Measurements from ENCODE around the gene DLGAP1. TPM values are rescaled to one million over a fixed set of nuclear protein-coding genes. Genes with fewer than 3 reads are reported as not detected.

The DLGAP1 gene
- total and polyA plus RNA-seq, 2 of the 4 experiments (the other 2 are of a cell fraction): under 0.01 to 0.09 TPM

GRCh38 chr18:3468066-3468705 lies 986.9 kb downstream of the DLGAP1 start:
- no peak overlapping the region for H3K4me3 ChIP-seq (ENCODE audit: insufficient read depth, low read depth, low read length)
- no peaks in the 10 kb centered on the region for H3K9me3 ChIP-seq (ENCODE audit: control insufficient read depth, insufficient read depth, low read length)
- no peak overlapping the region for H4K5ac ChIP-seq (ENCODE audit: low read depth, low read length)
- H3K36me3 ChIP-seq (ENCODE audit: control insufficient read depth, insufficient read depth, low read length): no peaks in the 10 kb centered on the region
- TF ChIP-seq RAD21 (IDR thresholded peaks at IDR 0.05; ENCODE audit: low read length) (no peak), RFX5 (IDR thresholded peaks at IDR 0.05; ENCODE audit: low read depth, low read length) (no peak), USF2 (IDR thresholded peaks at IDR 0.05; ENCODE audit: low read depth, low read length) (no peak), FOS (IDR thresholded peaks at IDR 0.05; ENCODE audit: low read depth, low read length) (no peak), CTCF (conservative IDR thresholded peaks at IDR 0.05; ENCODE audit: low read depth, low read length) (no peak), CHD1 (IDR thresholded peaks at IDR 0.05; ENCODE audit: low read depth, low read length) (no peak), POLR2A (IDR thresholded peaks at IDR 0.05; ENCODE audit: low read depth, low read length) (no peak), MAZ (IDR thresholded peaks at IDR 0.05; ENCODE audit: borderline replicate concordance, low read depth, low read length) (no peak), CEBPB (IDR thresholded peaks at IDR 0.05; ENCODE audit: low read depth, low read length) (no peak), SMC3 (IDR thresholded peaks at IDR 0.05; ENCODE audit: low read depth, low read length) (no peak), MXI1 (IDR thresholded peaks at IDR 0.05; ENCODE audit: borderline replicate concordance, low read depth, low read length) (no peak)
- H2BK20ac ChIP-seq (ENCODE audit: low read depth, low read length): no peak overlapping the region
- no peaks in the 10 kb centered on the region; a peak in 1 of 4 replicates for H3K79me1 ChIP-seq (ENCODE audit: low read depth in 1 of 2, low read length in 2 of 2)
- POLR2A ChIA-PET (ENCODE audit: unreplicated experiment): no interaction called here
- H2BK120ac ChIP-seq (ENCODE audit: low read depth, low read length): no peak overlapping the region
- CTCF ChIA-PET: no interaction called here
- H3K9me1 ChIP-seq (ENCODE audit: insufficient read depth, low read length): peaks cover 2% of the 10 kb centered on the region; the same call in 1 of the 2 replicates
- in situ Hi-C loops (cut with MboI; ENCODE audit: low sequenced_read_pairs) (no loop called here), dilution Hi-C loops (cut with HindIII; ENCODE audit: low sequenced_read_pairs, unreplicated experiment) (no loop called here), intact Hi-C loops (cut with micrococcal nuclease) (no loop called here)
- H3K56ac ChIP-seq (ENCODE audit: extremely low read depth, insufficient read depth, low read length): no peak overlapping the region
- no peak overlapping the region for H3K27ac ChIP-seq (ENCODE audit: insufficient read depth, low read length)
- no peak overlapping the region for H3K14ac ChIP-seq (replicated peaks; ENCODE audit: low read depth, low read length)
- no peak overlapping the region for H3K18ac ChIP-seq (ENCODE audit: low read depth, low read length)
- H2AFZ ChIP-seq (replicated peaks; ENCODE audit: low read length, poor library complexity): no peak overlapping the region
- H3K23ac ChIP-seq (ENCODE audit: low read depth, low read length): no peak overlapping the region
- no peaks in the 10 kb centered on the region for H4K20me1 ChIP-seq (ENCODE audit: insufficient read depth, low read length)
- 0 out of 2 replicates have a peak overlapping the region, but pooled peaks have one; percentile 15 for H2AK5ac ChIP-seq (ENCODE audit: low read depth, low read length)
- no peak for DNase-seq
- no peak overlapping the region for H4K8ac ChIP-seq (ENCODE audit: low read depth in 2 of 2, low read length in 2 of 2)
- no TSS peak for BruUV-seq (replicated peaks)
- H3K4me1 ChIP-seq (ENCODE audit: control insufficient read depth, insufficient read depth, low read length): peaks cover 2% of the 10 kb centered on the region
- H2BK5ac ChIP-seq (ENCODE audit: low read depth, low read length, poor library complexity, severe bottlenecking): no peak overlapping the region
- no peaks in the 10 kb centered on the region for H3K27me3 ChIP-seq (ENCODE audit: control insufficient read depth, insufficient read depth, low read length)
- H4K91ac ChIP-seq (ENCODE audit: insufficient read depth, low read depth, low read length): no peak overlapping the region
- H3K9ac ChIP-seq (ENCODE audit: low read depth, low read length): no peak overlapping the region
- WGBS, 2 experiments (ENCODE audit: extremely low coverage in 2 of 2, insufficient read length in 1 of 2): 90% methylated on average over 2 of the region's 9 CpGs; no CpG with 5 or more reads in 1 of the 2 experiments
- H3K4me2 ChIP-seq (ENCODE audit: low read depth, low read length): no peak overlapping the region
- no peak for ATAC-seq (ENCODE audit: low read depth)
- H3K4ac ChIP-seq (ENCODE audit: low read depth, low read length): no peak overlapping the region
- no peak overlapping the region for H2BK15ac ChIP-seq (ENCODE audit: low read depth, low read length)
- peak overlapping the region; percentile 23 for H2AK9ac ChIP-seq (replicated peaks; ENCODE audit: low read depth, low read length, poor library complexity)
